T-helper 22 cell (primary cell): ENCODE results near the gene DENND2C.

Experiments used
- DNase-seq: peaks from one replicate; pipeline ENCODE4 v3.0.0-alpha.2; 2020; ENCODE audit warnings: low read depth

The DENND2C gene

DNA sequence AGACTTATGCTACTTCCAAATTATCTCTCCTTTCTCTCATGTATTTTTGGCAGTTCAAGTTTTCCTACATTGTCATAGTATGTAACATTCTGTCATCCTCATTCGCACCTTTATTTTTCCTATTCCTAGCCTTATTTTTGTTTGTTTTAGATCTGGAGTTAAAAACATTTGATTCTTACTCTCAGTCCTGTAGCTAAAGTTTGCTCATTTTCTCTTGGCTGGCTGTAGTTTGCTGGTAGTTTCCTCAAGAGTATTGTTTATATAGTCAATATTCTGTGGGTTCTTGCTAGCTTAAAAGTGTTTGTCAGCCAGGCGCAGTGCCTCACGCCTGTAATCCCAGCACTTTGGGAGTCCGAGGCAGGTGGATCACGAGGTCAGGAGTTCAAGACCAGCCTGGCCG is 129.0 kb downstream of the DENND2C start:
- no peak for DNase-seq

DNA sequence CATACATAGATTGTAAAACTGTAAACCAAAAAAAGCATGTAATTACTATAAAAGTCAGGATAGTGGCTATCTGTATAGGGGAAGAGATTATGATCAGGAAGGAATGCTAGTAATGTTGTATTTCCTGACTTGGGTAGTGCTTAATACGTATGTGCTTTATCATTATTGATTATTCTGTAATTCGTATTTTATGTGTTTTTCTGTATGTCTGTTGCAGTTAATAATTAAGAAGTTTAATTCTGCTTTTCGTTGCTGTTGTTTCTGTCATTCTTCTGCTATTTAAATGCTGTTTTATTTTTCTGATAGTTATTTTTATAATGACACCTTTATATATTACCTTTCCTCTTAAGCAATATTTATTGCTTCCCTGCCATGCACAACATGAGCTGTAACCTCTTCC is 129.6 kb downstream of the DENND2C start:
- DNase-seq: no peak

- DNase-seq: no peak
Measured at GRCh38 chr1:114536043-114536442, 133.8 kb downstream of the DENND2C start.

GRCh38 chr1:114535401-114535800 is 134.4 kb downstream of the DENND2C start:
- no peak for DNase-seq
